Endothelial cell of umbilical vein (primary cell): ENCODE results near the gene MKRN1.

Source experiments
- EZH2 ChIP-seq: IDR thresholded peaks from 2 replicates; pipeline ENCODE4 v1.6.1; 2012; ENCODE audit warnings: borderline replicate concordance, low read depth, mild to moderate bottlenecking, moderate library complexity, low read length, inconsistent platforms; ENCODE audit not compliant: severe bottlenecking
- POLR2A ChIP-seq: IDR thresholded peaks from 2 replicates; pipeline ENCODE4 v1.6.1; 2012; ENCODE audit warnings: low read depth, mild to moderate bottlenecking, control low read depth, low read length
- TF ChIP-seq, protein P1 (sequence below), 2 donors: IDR thresholded peaks; 1 replicate in 1 of 2; 2 replicates in 1 of 2; pipeline ENCODE4 v1.5.1; 2011; ENCODE audit warnings: low read length in 2 of 2, mild to moderate bottlenecking in 2 of 2, moderate library complexity in 2 of 2, control low read depth in 1 of 2, inconsistent platforms in 1 of 2, low read depth in 1 of 2; ENCODE audit not compliant: insufficient read depth in 1 of 2; ENCODE audit errors: extremely low read depth in 1 of 2

GRCh38 chr7:140485500-140486265 lies 6.4 kb upstream of the MKRN1 start:
- TF ChIP-seq, protein P1, sequence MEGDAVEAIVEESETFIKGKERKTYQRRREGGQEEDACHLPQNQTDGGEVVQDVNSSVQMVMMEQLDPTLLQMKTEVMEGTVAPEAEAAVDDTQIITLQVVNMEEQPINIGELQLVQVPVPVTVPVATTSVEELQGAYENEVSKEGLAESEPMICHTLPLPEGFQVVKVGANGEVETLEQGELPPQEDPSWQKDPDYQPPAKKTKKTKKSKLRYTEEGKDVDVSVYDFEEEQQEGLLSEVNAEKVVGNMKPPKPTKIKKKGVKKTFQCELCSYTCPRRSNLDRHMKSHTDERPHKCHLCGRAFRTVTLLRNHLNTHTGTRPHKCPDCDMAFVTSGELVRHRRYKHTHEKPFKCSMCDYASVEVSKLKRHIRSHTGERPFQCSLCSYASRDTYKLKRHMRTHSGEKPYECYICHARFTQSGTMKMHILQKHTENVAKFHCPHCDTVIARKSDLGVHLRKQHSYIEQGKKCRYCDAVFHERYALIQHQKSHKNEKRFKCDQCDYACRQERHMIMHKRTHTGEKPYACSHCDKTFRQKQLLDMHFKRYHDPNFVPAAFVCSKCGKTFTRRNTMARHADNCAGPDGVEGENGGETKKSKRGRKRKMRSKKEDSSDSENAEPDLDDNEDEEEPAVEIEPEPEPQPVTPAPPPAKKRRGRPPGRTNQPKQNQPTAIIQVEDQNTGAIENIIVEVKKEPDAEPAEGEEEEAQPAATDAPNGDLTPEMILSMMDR (IDR thresholded peaks at IDR 0.05; ENCODE audit: extremely low read depth in 1 of 2, insufficient read depth in 1 of 2, low read depth in 1 of 2, low read length in 2 of 2) = no peak
- TF ChIP-seq EZH2 (no peak), POLR2A (no peak)
